ENCODE data around the gene KRTAP1-3.

KRTAP1-3 gene

DNA sequence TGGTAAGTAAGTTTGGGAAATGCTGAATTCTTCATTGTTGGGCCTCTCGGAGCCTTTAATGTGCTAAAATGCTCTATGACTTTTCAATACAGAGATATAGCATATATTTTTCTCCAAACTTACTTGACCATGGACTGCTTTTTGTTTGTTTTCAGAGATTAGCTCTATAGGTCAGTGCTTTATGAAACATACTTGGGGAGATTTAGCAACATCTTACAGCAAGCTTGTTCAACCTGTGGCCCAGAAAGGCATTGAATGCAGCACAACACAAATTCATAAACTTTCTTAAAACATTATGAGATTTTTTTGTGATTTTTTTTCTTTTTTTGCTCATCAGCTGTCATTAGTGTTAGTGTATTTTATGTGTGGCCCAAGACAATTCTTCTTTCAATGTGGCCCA lies 24.7 kb downstream of the KRTAP1-3 start:
- Histone ChIP-seq H2BK120ac (ENCODE audit: low read depth, low read length) (no peak overlapping the region), H3K4me1 (ENCODE audit: control insufficient read depth in 2 of 2, insufficient read depth in 1 of 2, low read depth in 1 of 2, low read length in 2 of 2) (peaks cover 0 to 5% of the 10 kb centered on the region in 2 donors), H2BK5ac (ENCODE audit: low read length) (no peak overlapping the region), H3K27me3 (ENCODE audit: control insufficient read depth in 3 of 3, insufficient read depth in 3 of 3, low read depth in 1 of 3, low read length in 3 of 3) (no peaks in the 10 kb centered on the region), H3K9ac (ENCODE audit: low read depth, low read length, poor library complexity) (no peak overlapping the region), H3K79me1 (ENCODE audit: low read depth, low read length) (no peaks in the 10 kb centered on the region), H4K8ac (ENCODE audit: low read depth, low read length) (no peak overlapping the region), H3K4me3 (ENCODE audit: low read length in 2 of 2) (no peak overlapping the region), H3K14ac (ENCODE audit: low read length) (no peak overlapping the region), H3K23ac (ENCODE audit: low read depth, low read length, poor library complexity) (no peak overlapping the region), H2BK12ac (ENCODE audit: low read length) (no peak overlapping the region), H2AFZ (ENCODE audit: low read length) (no peak overlapping the region), H3K18ac (ENCODE audit: low read length) (no peak overlapping the region), H3K4ac (ENCODE audit: low read length) (no peak overlapping the region), H4K91ac (ENCODE audit: low read depth, low read length, poor library complexity) (no peak overlapping the region), H3K36me3 (replicated peaks in 1 of 2; ENCODE audit: control insufficient read depth in 2 of 2, insufficient read depth in 2 of 2, low read length in 2 of 2) (no peaks in the 10 kb centered on the region), H3K9me3 (replicated peaks in 1 of 2; ENCODE audit: control insufficient read depth in 2 of 2, insufficient read depth in 1 of 2, low read depth in 1 of 2, low read length in 2 of 2) (peaks cover 0 to 3% of the 10 kb centered on the region in 2 donors), H3K27ac (replicated peaks; ENCODE audit: low read length) (no peak overlapping the region), H2AK5ac (ENCODE audit: low read depth, low read length) (no peak overlapping the region), H3K4me2 (ENCODE audit: insufficient read depth, low read length, poor library complexity, severe bottlenecking) (no peak overlapping the region), H2BK15ac (ENCODE audit: low read length) (no peak overlapping the region)
- no peak for DNase-seq (ENCODE audit: low spot score)
- WGBS, 2 donors (ENCODE audit: extremely low coverage in 2 of 2, insufficient read length in 2 of 2, insufficient replicate concordance in 1 of 2) = no CpG with 5 or more reads among the region's 1 CpG

DNA sequence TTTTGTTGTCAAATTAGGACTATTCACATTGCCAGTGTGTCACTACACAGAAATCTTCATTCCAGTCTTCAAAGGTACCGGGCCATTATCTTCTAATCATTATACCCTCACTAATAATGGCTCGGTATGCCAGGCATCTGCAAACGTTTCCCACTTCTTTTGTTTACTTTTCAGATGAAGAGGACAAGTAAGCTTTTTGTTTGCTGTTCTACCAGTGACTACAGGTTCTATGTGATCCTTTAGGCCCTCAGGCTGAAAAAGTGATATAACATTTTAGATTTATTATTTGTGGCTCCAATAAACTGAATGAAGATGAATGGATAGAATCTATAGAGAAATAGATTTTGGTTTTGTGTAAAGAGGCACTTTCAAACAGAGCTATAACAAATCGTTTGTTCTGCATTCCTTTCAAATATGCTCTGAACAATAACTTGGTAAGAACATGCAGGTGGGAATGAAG lies 25.3 kb downstream of the KRTAP1-3 start:
- no peak overlapping the region for H2BK120ac ChIP-seq (ENCODE audit: low read depth, low read length)
- no peak overlapping the region for H3K4me2 ChIP-seq (ENCODE audit: insufficient read depth, low read length, poor library complexity, severe bottlenecking)
- H3K79me1 ChIP-seq (ENCODE audit: low read depth, low read length) = no peaks in the 10 kb centered on the region
- no peak overlapping the region for H2BK5ac ChIP-seq (ENCODE audit: low read length)
- WGBS, 2 donors (ENCODE audit: extremely low coverage in 2 of 2, insufficient read length in 2 of 2, insufficient replicate concordance in 1 of 2) = no CpG with 5 or more reads among the region's 4 CpGs
- H3K4ac ChIP-seq (ENCODE audit: low read length) = no peak overlapping the region
- no peak overlapping the region for H3K23ac ChIP-seq (ENCODE audit: low read depth, low read length, poor library complexity)
- H3K27me3 ChIP-seq (ENCODE audit: control insufficient read depth in 3 of 3, insufficient read depth in 3 of 3, low read depth in 1 of 3, low read length in 3 of 3) = no peaks in the 10 kb centered on the region
- no peak overlapping the region for H3K14ac ChIP-seq (ENCODE audit: low read length)
- H3K27ac ChIP-seq (replicated peaks; ENCODE audit: low read length) = no peak overlapping the region
- no peak overlapping the region for H4K8ac ChIP-seq (ENCODE audit: low read depth, low read length)
- H3K36me3 ChIP-seq (replicated peaks in 1 of 2; ENCODE audit: control insufficient read depth in 2 of 2, insufficient read depth in 2 of 2, low read length in 2 of 2) = no peaks in the 10 kb centered on the region
- H3K18ac ChIP-seq (ENCODE audit: low read length) = no peak overlapping the region
- H3K4me1 ChIP-seq (ENCODE audit: control insufficient read depth in 2 of 2, insufficient read depth in 1 of 2, low read depth in 1 of 2, low read length in 2 of 2) = peaks cover 0 to 5% of the 10 kb centered on the region in 2 donors
- no peak overlapping the region for H2BK12ac ChIP-seq (ENCODE audit: low read length)
- H2AK5ac ChIP-seq (ENCODE audit: low read depth, low read length) = no peak overlapping the region
- H3K4me3 ChIP-seq (ENCODE audit: low read length in 2 of 2) = no peak overlapping the region
- peak; percentile 43 for DNase-seq (ENCODE audit: low spot score)
- H3K9me3 ChIP-seq (replicated peaks in 1 of 2; ENCODE audit: control insufficient read depth in 2 of 2, insufficient read depth in 1 of 2, low read depth in 1 of 2, low read length in 2 of 2) = peaks cover 0 to 3% of the 10 kb centered on the region in 2 donors
- H3K9ac ChIP-seq (ENCODE audit: low read depth, low read length, poor library complexity) = no peak overlapping the region
- no peak overlapping the region for H2AFZ ChIP-seq (ENCODE audit: low read length)
- H4K91ac ChIP-seq (ENCODE audit: low read depth, low read length, poor library complexity) = no peak overlapping the region
- no peak overlapping the region for H2BK15ac ChIP-seq (ENCODE audit: low read length)

DNA sequence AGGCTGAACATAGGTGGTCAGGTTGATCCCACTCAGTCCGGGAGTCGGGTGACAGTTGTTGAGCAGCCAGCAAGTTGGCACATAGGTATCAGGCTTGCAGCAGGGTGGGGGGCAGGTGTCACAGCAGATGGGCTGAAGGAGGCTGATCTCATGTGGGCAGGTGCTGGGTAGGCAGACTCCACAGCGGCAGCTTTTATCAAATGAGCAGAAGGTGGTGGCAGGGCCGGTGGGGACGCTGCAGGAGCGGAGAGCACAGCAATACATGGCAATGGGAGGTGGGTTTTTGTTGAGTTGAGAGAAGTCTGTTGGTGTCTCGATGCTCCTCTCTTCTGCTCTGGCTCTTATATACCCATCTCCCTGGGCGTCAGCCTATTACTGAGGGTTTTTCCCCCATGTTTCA lies 25.9 kb downstream of the KRTAP1-3 start, which contains the start of gene KRTAP3-1:
KRTAP3-1 (minus strand) TSS at position 318 of the 400 bp plus-strand sequence; CDS start at position 264, 54 bp downstream.
- no peak within 1 kb of the TSS for H2BK15ac ChIP-seq (ENCODE audit: low read length)
- H2AFZ ChIP-seq (ENCODE audit: low read length) = no peak within 1 kb of the TSS
- H3K9me3 ChIP-seq (replicated peaks in 1 of 2; ENCODE audit: control insufficient read depth in 2 of 2, insufficient read depth in 1 of 2, low read depth in 1 of 2, low read length in 2 of 2) = peaks cover 0 to 3% of the 10 kb centered on the region in 2 donors
- H2BK12ac ChIP-seq (ENCODE audit: low read length) = peak within 1 kb of the TSS; percentile 94
- no peak within 1 kb of the TSS for H3K4ac ChIP-seq (ENCODE audit: low read length)
- no peak within 1 kb of the TSS for H3K27ac ChIP-seq (replicated peaks; ENCODE audit: low read length)
- no peak within 1 kb of the TSS for H3K9ac ChIP-seq (ENCODE audit: low read depth, low read length, poor library complexity)
- peaks cover 0 to 5% of the 10 kb centered on the region in 2 donors for H3K4me1 ChIP-seq (ENCODE audit: control insufficient read depth in 2 of 2, insufficient read depth in 1 of 2, low read depth in 1 of 2, low read length in 2 of 2)
- H2AK5ac ChIP-seq (ENCODE audit: low read depth, low read length) = no peak within 1 kb of the TSS
- no peak within 1 kb of the TSS for H2BK120ac ChIP-seq (ENCODE audit: low read depth, low read length)
- H3K36me3 ChIP-seq (replicated peaks in 1 of 2; ENCODE audit: control insufficient read depth in 2 of 2, insufficient read depth in 2 of 2, low read length in 2 of 2) = no peaks in the 10 kb centered on the region
- H3K18ac ChIP-seq (ENCODE audit: low read length) = peak within 1 kb of the TSS; percentile 87
- DNase-seq (ENCODE audit: low spot score) = no peak
- peak within 1 kb of the TSS in 1 of 2 donors; percentile 68 for H3K4me3 ChIP-seq (ENCODE audit: low read length in 2 of 2)
- peak within 1 kb of the TSS; percentile 52 for H3K23ac ChIP-seq (ENCODE audit: low read depth, low read length, poor library complexity)
- no peak within 1 kb of the TSS for H3K14ac ChIP-seq (ENCODE audit: low read length)
- no peak within 1 kb of the TSS for H2BK5ac ChIP-seq (ENCODE audit: low read length)
- no peak within 1 kb of the TSS for H3K4me2 ChIP-seq (ENCODE audit: insufficient read depth, low read length, poor library complexity, severe bottlenecking)
- H3K27me3 ChIP-seq (ENCODE audit: control insufficient read depth in 3 of 3, insufficient read depth in 3 of 3, low read depth in 1 of 3, low read length in 3 of 3) = no peaks in the 10 kb centered on the region
- no peaks in the 10 kb centered on the region for H3K79me1 ChIP-seq (ENCODE audit: low read depth, low read length)
- H4K8ac ChIP-seq (ENCODE audit: low read depth, low read length) = no peak within 1 kb of the TSS
- no peak within 1 kb of the TSS for H4K91ac ChIP-seq (ENCODE audit: low read depth, low read length, poor library complexity)
- no CpG with 5 or more reads among the region's 8 CpGs for WGBS, 2 donors (ENCODE audit: extremely low coverage in 2 of 2, insufficient read length in 2 of 2, insufficient replicate concordance in 1 of 2)

DNA sequence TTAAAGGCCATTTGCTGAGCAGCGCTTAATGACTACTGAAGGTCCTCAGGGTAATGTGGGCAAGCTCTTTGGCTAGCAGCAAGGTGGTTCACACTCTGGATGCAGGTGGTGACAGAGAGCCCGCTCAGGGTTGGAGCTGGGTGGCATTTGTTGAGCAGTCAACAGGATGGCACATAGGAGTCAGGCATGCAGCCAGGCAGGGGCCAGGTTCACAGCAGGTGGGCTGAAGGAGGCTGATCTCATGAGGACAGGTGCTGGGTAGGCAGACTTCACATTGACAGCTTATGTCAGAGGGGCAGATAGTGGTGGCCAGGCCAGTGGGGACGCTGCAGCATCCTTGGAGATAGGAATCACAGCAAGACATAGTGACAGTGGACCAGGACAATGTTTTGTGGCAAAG lies 30.3 kb downstream of the KRTAP1-3 start:
- no peak overlapping the region for H3K27ac ChIP-seq (replicated peaks; ENCODE audit: low read length)
- peak overlapping the region; percentile 79 for H2BK12ac ChIP-seq (ENCODE audit: low read length)
- WGBS, 2 donors (ENCODE audit: extremely low coverage in 2 of 2, insufficient read length in 2 of 2, insufficient replicate concordance in 1 of 2) = no CpG with 5 or more reads among the region's 3 CpGs
- no peaks in the 10 kb centered on the region for H3K27me3 ChIP-seq (ENCODE audit: control insufficient read depth in 3 of 3, insufficient read depth in 3 of 3, low read depth in 1 of 3, low read length in 3 of 3)
- H3K23ac ChIP-seq (ENCODE audit: low read depth, low read length, poor library complexity) = no peak overlapping the region
- H3K4me1 ChIP-seq (ENCODE audit: control insufficient read depth in 2 of 2, insufficient read depth in 1 of 2, low read depth in 1 of 2, low read length in 2 of 2) = peaks cover 0 to 6% of the 10 kb centered on the region in 2 donors
- H4K91ac ChIP-seq (ENCODE audit: low read depth, low read length, poor library complexity) = no peak overlapping the region
- peak overlapping the region; percentile 5 for H2BK15ac ChIP-seq (ENCODE audit: low read length)
- H3K9ac ChIP-seq (ENCODE audit: low read depth, low read length, poor library complexity) = no peak overlapping the region
- H3K79me1 ChIP-seq (ENCODE audit: low read depth, low read length) = no peaks in the 10 kb centered on the region
- no peak overlapping the region for H2AFZ ChIP-seq (ENCODE audit: low read length)
- H3K9me3 ChIP-seq (replicated peaks in 1 of 2; ENCODE audit: control insufficient read depth in 2 of 2, insufficient read depth in 1 of 2, low read depth in 1 of 2, low read length in 2 of 2) = peaks cover 0 to 3% of the 10 kb centered on the region in 2 donors
- no peaks in the 10 kb centered on the region for H3K36me3 ChIP-seq (replicated peaks in 1 of 2; ENCODE audit: control insufficient read depth in 2 of 2, insufficient read depth in 2 of 2, low read length in 2 of 2)
- H2BK5ac ChIP-seq (ENCODE audit: low read length) = no peak overlapping the region
- H3K4ac ChIP-seq (ENCODE audit: low read length) = no peak overlapping the region
- no peak overlapping the region for H3K14ac ChIP-seq (ENCODE audit: low read length)
- H3K4me3 ChIP-seq (ENCODE audit: low read length in 2 of 2) = no peak overlapping the region
- DNase-seq (ENCODE audit: low spot score) = no peak
- peak overlapping the region; percentile 10 for H2AK5ac ChIP-seq (ENCODE audit: low read depth, low read length)
- no peak overlapping the region for H3K4me2 ChIP-seq (ENCODE audit: insufficient read depth, low read length, poor library complexity, severe bottlenecking)
- no peak overlapping the region for H2BK120ac ChIP-seq (ENCODE audit: low read depth, low read length)
- peak overlapping the region; percentile 4 for H3K18ac ChIP-seq (ENCODE audit: low read length)
- H4K8ac ChIP-seq (ENCODE audit: low read depth, low read length) = no peak overlapping the region

Data from neuronal stem cell (in vitro differentiated cells).